ENCODE data around the gene STARD3.
A peak's percentile ranks its signal among the peaks of the same experiment; 100 is the strongest.

Gene STARD3

GRCh38 chr17:39660397-39661385 is 23.7 kb downstream of the STARD3 start:
- DNase-seq (ENCODE audit: low read depth in 2 of 2) = no peak

GRCh38 chr17:39661744-39662541 is 25.0 kb downstream of the STARD3 start:
- DNase-seq (ENCODE audit: low read depth in 2 of 2) = no peak

- DNase-seq (ENCODE audit: low read depth in 2 of 2) = no peak
Measured at GRCh38 chr17:39662551-39663339, 25.8 kb downstream of the STARD3 start.

- DNase-seq (ENCODE audit: low read depth in 2 of 2) = no peak
Measured at GRCh38 chr17:39663340-39663687, 26.4 kb downstream of the STARD3 start.

GRCh38 chr17:39663688-39664580 is 27.0 kb downstream of the STARD3 start:
- DNase-seq (ENCODE audit: low read depth in 2 of 2) = no peak

- no peak for DNase-seq (ENCODE audit: low read depth in 2 of 2)
Measured at GRCh38 chr17:39664581-39665561, 27.9 kb downstream of the STARD3 start, which contains the start of gene TCAP. Gene TCAP (plus strand): TSS chr17:39665349. CDS start chr17:39665360, 11 bp downstream.

GRCh38 chr17:39665642-39666224 is 28.8 kb downstream of the STARD3 start:
- no peak for DNase-seq (ENCODE audit: low read depth in 2 of 2)

GRCh38 chr17:39666231-39666600 is 29.3 kb downstream of the STARD3 start:
- no peak for DNase-seq (ENCODE audit: low read depth in 2 of 2)

- DNase-seq (ENCODE audit: low read depth in 2 of 2) = no peak
Measured at GRCh38 chr17:39666601-39667261, 29.8 kb downstream of the STARD3 start.

GRCh38 chr17:39667262-39667944 is 30.5 kb downstream of the STARD3 start:
- DNase-seq (ENCODE audit: low read depth in 2 of 2) = no peak

- DNase-seq (ENCODE audit: low read depth in 2 of 2) = peak; percentile 64 to 70
Measured at GRCh38 chr17:39667945-39668924, 31.3 kb downstream of the STARD3 start, which contains the start of gene PNMT. Gene PNMT (plus strand): TSS chr17:39668453. CDS start chr17:39668476, 23 bp downstream.

- no peak for DNase-seq (ENCODE audit: low read depth in 2 of 2)
Measured at GRCh38 chr17:39669897-39670735, 33.2 kb downstream of the STARD3 start.

GRCh38 chr17:39670746-39671145 is 33.8 kb downstream of the STARD3 start:
- DNase-seq (ENCODE audit: low read depth in 2 of 2) = no peak

- no peak for DNase-seq (ENCODE audit: low read depth in 2 of 2)
Measured at GRCh38 chr17:39671651-39672521, 34.9 kb downstream of the STARD3 start.
